ENCODE results near the gene PSMD5. TPM values are rescaled to one million over a fixed set of nuclear protein-coding genes. Genes with fewer than 3 reads are reported as not detected.
"Not testable (repeated sequence)": the region's sequence is repeated elsewhere in the genome, so short reads cannot be mapped to it uniquely, and the experiment has no call there.

The PSMD5 gene
- total RNA-seq, 1 donor from 2014 or later, result 53.3 TPM

DNA sequence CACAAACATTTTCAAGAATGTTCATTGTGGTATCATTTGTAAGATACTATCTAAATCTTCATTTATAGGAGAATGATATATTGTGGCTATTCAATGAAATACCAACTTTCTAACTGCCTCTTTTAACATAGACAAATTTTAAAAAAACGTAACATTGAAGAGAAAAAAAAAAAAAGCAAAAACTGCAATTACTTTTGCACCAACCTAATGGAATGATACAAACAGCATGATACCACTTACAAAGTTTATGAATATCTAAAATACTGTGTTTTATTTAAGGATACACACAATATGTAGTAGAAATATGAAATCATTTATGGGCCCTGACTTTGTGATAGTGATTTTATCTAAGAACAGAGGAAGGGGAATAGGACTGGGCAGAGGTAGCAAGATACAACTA lies 24.1 kb downstream of the PSMD5 start:
- Mint-ChIP-seq H3K4me3 (ENCODE audit: unreplicated experiment) (no peak overlapping the region), H3K9me3 (ENCODE audit: unreplicated experiment) (no peaks in the 10 kb centered on the region), H3K27ac (ENCODE audit: unreplicated experiment) (no peak overlapping the region), H3K27me3 (ENCODE audit: unreplicated experiment) (no peaks in the 10 kb centered on the region), H3K4me1 (ENCODE audit: unreplicated experiment) (no peaks in the 10 kb centered on the region), H3K36me3 (ENCODE audit: unreplicated experiment) (peaks cover 50% of the 10 kb centered on the region)
- no peak for DNase-seq (ENCODE audit: extremely low spot score, unreplicated experiment)
- TF ChIP-seq, protein P1, sequence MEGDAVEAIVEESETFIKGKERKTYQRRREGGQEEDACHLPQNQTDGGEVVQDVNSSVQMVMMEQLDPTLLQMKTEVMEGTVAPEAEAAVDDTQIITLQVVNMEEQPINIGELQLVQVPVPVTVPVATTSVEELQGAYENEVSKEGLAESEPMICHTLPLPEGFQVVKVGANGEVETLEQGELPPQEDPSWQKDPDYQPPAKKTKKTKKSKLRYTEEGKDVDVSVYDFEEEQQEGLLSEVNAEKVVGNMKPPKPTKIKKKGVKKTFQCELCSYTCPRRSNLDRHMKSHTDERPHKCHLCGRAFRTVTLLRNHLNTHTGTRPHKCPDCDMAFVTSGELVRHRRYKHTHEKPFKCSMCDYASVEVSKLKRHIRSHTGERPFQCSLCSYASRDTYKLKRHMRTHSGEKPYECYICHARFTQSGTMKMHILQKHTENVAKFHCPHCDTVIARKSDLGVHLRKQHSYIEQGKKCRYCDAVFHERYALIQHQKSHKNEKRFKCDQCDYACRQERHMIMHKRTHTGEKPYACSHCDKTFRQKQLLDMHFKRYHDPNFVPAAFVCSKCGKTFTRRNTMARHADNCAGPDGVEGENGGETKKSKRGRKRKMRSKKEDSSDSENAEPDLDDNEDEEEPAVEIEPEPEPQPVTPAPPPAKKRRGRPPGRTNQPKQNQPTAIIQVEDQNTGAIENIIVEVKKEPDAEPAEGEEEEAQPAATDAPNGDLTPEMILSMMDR (IDR thresholded peaks at IDR 0.05), result no peak

GRCh38 chr9:120815075-120815474 lies 27.6 kb downstream of the PSMD5 start:
- Mint-ChIP-seq H3K4me3 (ENCODE audit: unreplicated experiment) (no peak overlapping the region), H3K27me3 (ENCODE audit: unreplicated experiment) (no peaks in the 10 kb centered on the region), H3K36me3 (ENCODE audit: unreplicated experiment) (peaks cover 29% of the 10 kb centered on the region)

DNA sequence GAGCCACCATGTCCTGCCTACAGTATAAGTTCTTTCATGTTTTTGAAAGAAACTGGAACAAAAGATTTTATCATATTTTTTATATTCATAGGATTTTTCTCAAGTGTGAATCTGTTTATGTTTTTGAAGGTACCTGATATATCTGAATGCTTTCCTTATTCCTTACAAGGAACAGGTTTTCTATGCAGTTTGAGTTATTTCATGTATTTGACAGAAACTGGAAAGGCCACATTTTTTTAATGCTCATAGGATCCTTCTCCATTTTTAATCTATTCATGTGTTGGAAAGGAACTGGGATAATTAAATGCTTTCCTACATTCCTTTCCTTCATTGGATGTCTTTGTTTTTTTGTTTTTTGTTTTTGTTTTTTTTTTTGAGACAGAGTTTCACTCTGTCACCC lies 33.8 kb downstream of the PSMD5 start:
- TF ChIP-seq, protein P1 (IDR thresholded peaks at IDR 0.05), result no peak
- no peaks in the 10 kb centered on the region for H3K27me3 Mint-ChIP-seq (ENCODE audit: unreplicated experiment)
- no peak for DNase-seq (ENCODE audit: extremely low spot score, unreplicated experiment)
- peaks cover 37% of the 10 kb centered on the region for H3K9me3 Mint-ChIP-seq (ENCODE audit: unreplicated experiment)
- H3K27ac Mint-ChIP-seq (ENCODE audit: unreplicated experiment), result no peak overlapping the region
- peaks cover 10% of the 10 kb centered on the region for H3K36me3 Mint-ChIP-seq (ENCODE audit: unreplicated experiment)
- H3K4me3 Mint-ChIP-seq (ENCODE audit: unreplicated experiment), result no peak overlapping the region
- no peaks in the 10 kb centered on the region for H3K4me1 Mint-ChIP-seq (ENCODE audit: unreplicated experiment)

More at GRCh38 chr9:120815075-120815474, 27.6 kb downstream of the PSMD5 start:
- Mint-ChIP-seq H3K4me1 (ENCODE audit: unreplicated experiment) (no peaks in the 10 kb centered on the region), H3K27ac (ENCODE audit: unreplicated experiment) (no peak overlapping the region), H3K9me3 (ENCODE audit: unreplicated experiment) (peaks cover 6% of the 10 kb centered on the region)
- TF ChIP-seq, protein P1 (IDR thresholded peaks at IDR 0.05), result no peak
- no peak for DNase-seq (ENCODE audit: extremely low spot score, unreplicated experiment)

GRCh38 chr9:120807607-120808379 lies 34.9 kb downstream of the PSMD5 start:
- H3K4me3 Mint-ChIP-seq (ENCODE audit: unreplicated experiment), result no peak overlapping the region
- peaks cover 10% of the 10 kb centered on the region for H3K36me3 Mint-ChIP-seq (ENCODE audit: unreplicated experiment)
- no peaks in the 10 kb centered on the region for H3K4me1 Mint-ChIP-seq (ENCODE audit: unreplicated experiment)
- H3K27ac Mint-ChIP-seq (ENCODE audit: unreplicated experiment), result no peak overlapping the region
- DNase-seq (ENCODE audit: extremely low spot score, unreplicated experiment), result no peak
- H3K9me3 Mint-ChIP-seq (ENCODE audit: unreplicated experiment), result peaks cover 39% of the 10 kb centered on the region
- no peaks in the 10 kb centered on the region for H3K27me3 Mint-ChIP-seq (ENCODE audit: unreplicated experiment)
- TF ChIP-seq, protein P1 (IDR thresholded peaks at IDR 0.05), result no peak

DNA sequence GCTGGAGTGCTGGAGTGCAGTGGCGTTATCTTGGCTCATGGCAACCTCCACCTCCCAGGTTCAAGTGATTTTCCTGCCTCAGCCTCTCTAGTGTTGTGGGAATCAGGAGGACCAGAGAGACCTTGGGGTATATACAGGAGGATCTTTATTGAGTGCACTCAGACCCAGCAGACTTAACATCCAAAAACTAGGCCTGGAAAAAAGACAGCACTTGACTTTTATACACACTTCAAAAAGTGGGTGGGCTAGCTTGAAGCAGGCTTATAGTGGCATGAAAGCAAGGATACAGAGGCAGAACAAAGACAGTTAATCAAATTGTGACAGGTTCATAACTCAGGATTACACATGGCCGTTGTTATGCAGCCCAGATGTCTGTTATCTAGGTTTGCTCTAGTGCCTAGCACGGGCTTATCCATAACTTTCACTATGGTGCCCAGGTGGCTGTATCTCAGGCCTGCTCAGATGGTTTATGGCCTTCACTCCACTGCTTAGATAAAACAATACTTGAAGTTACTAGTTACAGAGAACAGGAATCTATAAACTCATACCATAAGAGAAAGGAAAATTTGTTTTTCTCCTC lies 37.8 kb downstream of the PSMD5 start:
- not testable (repeated sequence) for H3K4me1 Mint-ChIP-seq (ENCODE audit: unreplicated experiment); DNase-seq (ENCODE audit: extremely low spot score, unreplicated experiment); H3K27me3 Mint-ChIP-seq (ENCODE audit: unreplicated experiment); H3K27ac Mint-ChIP-seq (ENCODE audit: unreplicated experiment); H3K4me3 Mint-ChIP-seq (ENCODE audit: unreplicated experiment)
- H3K36me3 Mint-ChIP-seq (ENCODE audit: unreplicated experiment), result peaks cover 10% of the 10 kb centered on the region
- peaks cover 33% of the 10 kb centered on the region for H3K9me3 Mint-ChIP-seq (ENCODE audit: unreplicated experiment)

Data from osteocyte (in vitro differentiated cells).